GM12878 (cell line): ENCODE measurements around the gene RPL13A. TPM values are rescaled to one million over a fixed set of nuclear protein-coding genes. Genes with fewer than 3 reads are reported as not detected.

Source experiments
- ATF2 ChIP-seq: IDR thresholded peaks from 2 replicates; pipeline ENCODE4 v1.6.1; 2012; ENCODE audit warnings: low read length, inconsistent platforms
- CBFB ChIP-seq: IDR thresholded peaks from 2 replicates; pipeline ENCODE4 v1.6.1; 2016; ENCODE audit warnings: antibody characterized with exemption, low read depth
- CHD4 ChIP-seq: fragments of 200-600 bp; sonication (generic); IDR thresholded peaks from 2 replicates; pipeline ENCODE4 v1.6.1; 2016; ENCODE audit warnings: mild to moderate bottlenecking
- CUX1 ChIP-seq: IDR thresholded peaks from 2 replicates; pipeline ENCODE4 v1.6.1; 2012; ENCODE audit warnings: improper control_type of control experiment, low read depth, low read length; ENCODE audit not compliant: insufficient replicate concordance
- EZH2 ChIP-seq: IDR thresholded peaks from 2 replicates; pipeline ENCODE4 v1.6.1; 2012; ENCODE audit warnings: low read depth, mild to moderate bottlenecking, control low read depth, inconsistent platforms, low read length, borderline replicate concordance; ENCODE audit not compliant: control insufficient read depth
- IRF5 ChIP-seq: fragments of 450-650 bp; IDR thresholded peaks from 2 replicates; pipeline ENCODE4 v1.6.1; 2017; ENCODE audit warnings: borderline replicate concordance
- JUNB ChIP-seq: IDR thresholded peaks from 2 replicates; pipeline ENCODE4 v1.6.1; 2016; ENCODE audit warnings: antibody characterized with exemption, mild to moderate bottlenecking
- SMAD1 ChIP-seq: fragments of 450-650 bp; IDR thresholded peaks from 2 replicates; pipeline ENCODE4 v1.6.1; 2018; ENCODE audit warnings: mild to moderate bottlenecking, low read depth; ENCODE audit not compliant: partially characterized antibody
- TAF1 ChIP-seq: IDR thresholded peaks from 2 replicates; pipeline ENCODE4 v1.6.1; 2011; ENCODE audit warnings: mild to moderate bottlenecking, low read depth, low read length, borderline replicate concordance
- TBL1XR1 ChIP-seq: IDR thresholded peaks from 2 replicates; pipeline ENCODE4 v1.6.1; 2012; ENCODE audit warnings: low read depth, low read length, improper control_type of control experiment
- ZBTB11 ChIP-seq: fragments of 450-650 bp; formaldehyde crosslinking; IDR thresholded peaks from 2 replicates; pipeline ENCODE4 v1.5.0; 2022; ENCODE audit warnings: mild to moderate bottlenecking, missing genetic modification characterization
- ZNF217 ChIP-seq: fragments of 450-650 bp; IDR thresholded peaks from 2 replicates; pipeline ENCODE4 v1.6.1; 2017; ENCODE audit warnings: antibody characterized with exemption, mild to moderate bottlenecking
- polyA plus RNA-seq, 11 experiments: library from polyadenylated mRNA; depleted of rRNA in 4 of 11; unstranded in 6 of 11; stranded (reverse) in 5 of 11; fragments of >200 nt; fragmentation: Nextera tagmentation in 4 of 11; fragmentation: Illumina TruSeq in 1 of 11; extraction: Ambion mirVana in 4 of 11; extraction: Trizol in 1 of 11; gene quantifications; 1 replicate in 1 of 11; 2 replicates in 10 of 11; pipeline versions ENCODE4 v1.2.1 to v1.2.3, GENCODE V29; 2011 to 2016; ENCODE audit warnings: inconsistent platforms in 2 of 11, missing spikeins in 2 of 11, low read depth in 1 of 11
- total RNA-seq, 4 experiments: library from RNA; depleted of rRNA in 3 of 4; stranded (reverse); fragments of >200 nt in 3 of 4; fragmentation: Illumina TruSeq in 1 of 4; extraction: Trizol in 1 of 4; gene quantifications; 2 replicates each; pipeline versions ENCODE4 v1.2.1 to v1.2.3, GENCODE V29; 2013 to 2021
- TF ChIP-seq, protein P1 (sequence below): fragments of 450-650 bp; IDR thresholded peaks from 2 replicates; pipeline ENCODE4 v1.6.1; 2017; ENCODE audit warnings: mild to moderate bottlenecking, moderate library complexity

RPL13A gene
- total and polyA plus RNA-seq, 10 of the 15 experiments (the other 5 are each of a cell fraction or from before 2014, with no cell fraction given): 1,426 to 8,961 (median 4,266) TPM

DNA sequence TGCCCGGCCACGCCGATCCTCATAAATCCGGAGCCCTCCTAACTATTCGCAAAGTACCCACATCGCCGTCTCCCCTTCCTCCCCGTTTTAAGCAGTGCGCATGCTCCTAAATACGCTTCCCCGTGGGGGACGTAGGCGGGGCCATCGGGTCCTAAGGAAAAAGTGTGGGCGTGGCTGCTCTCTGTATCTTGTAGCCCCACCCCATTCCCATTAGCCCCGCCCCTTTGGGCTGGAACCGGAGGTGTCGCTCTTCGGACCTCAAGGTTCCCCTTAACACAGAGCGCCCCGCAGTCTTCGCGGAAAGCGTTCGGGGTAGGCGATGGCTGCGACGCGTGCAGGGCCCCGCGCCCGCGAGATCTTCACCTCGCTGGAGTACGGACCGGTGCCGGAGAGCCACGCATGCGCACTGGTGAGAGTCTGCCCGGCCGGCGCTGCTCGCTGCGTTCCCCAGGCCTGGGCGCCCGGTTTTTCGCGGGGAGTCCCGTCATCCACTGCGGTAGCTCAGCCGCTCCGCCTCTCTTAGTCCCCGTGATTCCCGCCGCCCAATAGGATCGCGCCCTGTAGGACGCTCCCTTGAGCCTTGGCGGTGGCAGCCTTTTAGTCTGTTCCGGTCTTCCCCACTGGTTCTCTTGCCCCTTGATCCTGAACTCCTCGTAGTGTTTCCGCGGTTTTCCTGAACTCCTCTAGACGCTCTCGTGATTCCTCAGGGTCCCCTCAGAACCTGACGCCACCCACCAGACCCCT lies 34.2 kb upstream of the RPL13A start, which contains the start of gene ALDH16A1 (continued):
- no peak for TF ChIP-seq CUX1
- TF ChIP-seq JUNB: no peak
- no peak; the same call in 1 of the 2 replicates for TF ChIP-seq CBFB
- TF ChIP-seq, protein P1, sequence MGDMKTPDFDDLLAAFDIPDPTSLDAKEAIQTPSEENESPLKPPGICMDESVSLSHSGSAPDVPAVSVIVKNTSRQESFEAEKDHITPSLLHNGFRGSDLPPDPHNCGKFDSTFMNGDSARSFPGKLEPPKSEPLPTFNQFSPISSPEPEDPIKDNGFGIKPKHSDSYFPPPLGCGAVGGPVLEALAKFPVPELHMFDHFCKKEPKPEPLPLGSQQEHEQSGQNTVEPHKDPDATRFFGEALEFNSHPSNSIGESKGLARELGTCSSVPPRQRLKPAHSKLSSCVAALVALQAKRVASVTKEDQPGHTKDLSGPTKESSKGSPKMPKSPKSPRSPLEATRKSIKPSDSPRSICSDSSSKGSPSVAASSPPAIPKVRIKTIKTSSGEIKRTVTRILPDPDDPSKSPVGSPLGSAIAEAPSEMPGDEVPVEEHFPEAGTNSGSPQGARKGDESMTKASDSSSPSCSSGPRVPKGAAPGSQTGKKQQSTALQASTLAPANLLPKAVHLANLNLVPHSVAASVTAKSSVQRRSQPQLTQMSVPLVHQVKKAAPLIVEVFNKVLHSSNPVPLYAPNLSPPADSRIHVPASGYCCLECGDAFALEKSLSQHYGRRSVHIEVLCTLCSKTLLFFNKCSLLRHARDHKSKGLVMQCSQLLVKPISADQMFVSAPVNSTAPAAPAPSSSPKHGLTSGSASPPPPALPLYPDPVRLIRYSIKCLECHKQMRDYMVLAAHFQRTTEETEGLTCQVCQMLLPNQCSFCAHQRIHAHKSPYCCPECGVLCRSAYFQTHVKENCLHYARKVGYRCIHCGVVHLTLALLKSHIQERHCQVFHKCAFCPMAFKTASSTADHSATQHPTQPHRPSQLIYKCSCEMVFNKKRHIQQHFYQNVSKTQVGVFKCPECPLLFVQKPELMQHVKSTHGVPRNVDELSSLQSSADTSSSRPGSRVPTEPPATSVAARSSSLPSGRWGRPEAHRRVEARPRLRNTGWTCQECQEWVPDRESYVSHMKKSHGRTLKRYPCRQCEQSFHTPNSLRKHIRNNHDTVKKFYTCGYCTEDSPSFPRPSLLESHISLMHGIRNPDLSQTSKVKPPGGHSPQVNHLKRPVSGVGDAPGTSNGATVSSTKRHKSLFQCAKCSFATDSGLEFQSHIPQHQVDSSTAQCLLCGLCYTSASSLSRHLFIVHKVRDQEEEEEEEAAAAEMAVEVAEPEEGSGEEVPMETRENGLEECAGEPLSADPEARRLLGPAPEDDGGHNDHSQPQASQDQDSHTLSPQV: no peak
- peak; percentile 91 for TF ChIP-seq TAF1
- no peak for TF ChIP-seq CHD4
- TF ChIP-seq TBL1XR1: no peak
- TF ChIP-seq IRF5: no peak
- no peak for TF ChIP-seq ZNF217
- no peak for TF ChIP-seq EZH2
- no peak for TF ChIP-seq ATF2
- TF ChIP-seq ZBTB11 (CRISPR knock-in tag): no peak
- peak; percentile 97 for TF ChIP-seq SMAD1
